ENCODE results near the gene TUBB6. TPM values are rescaled to one million over a fixed set of nuclear protein-coding genes. Genes with fewer than 3 reads are reported as not detected.

TUBB6 gene
- total RNA-seq, 4 donors from 2014 or later = 316 to 921 (median 720) TPM

DNA sequence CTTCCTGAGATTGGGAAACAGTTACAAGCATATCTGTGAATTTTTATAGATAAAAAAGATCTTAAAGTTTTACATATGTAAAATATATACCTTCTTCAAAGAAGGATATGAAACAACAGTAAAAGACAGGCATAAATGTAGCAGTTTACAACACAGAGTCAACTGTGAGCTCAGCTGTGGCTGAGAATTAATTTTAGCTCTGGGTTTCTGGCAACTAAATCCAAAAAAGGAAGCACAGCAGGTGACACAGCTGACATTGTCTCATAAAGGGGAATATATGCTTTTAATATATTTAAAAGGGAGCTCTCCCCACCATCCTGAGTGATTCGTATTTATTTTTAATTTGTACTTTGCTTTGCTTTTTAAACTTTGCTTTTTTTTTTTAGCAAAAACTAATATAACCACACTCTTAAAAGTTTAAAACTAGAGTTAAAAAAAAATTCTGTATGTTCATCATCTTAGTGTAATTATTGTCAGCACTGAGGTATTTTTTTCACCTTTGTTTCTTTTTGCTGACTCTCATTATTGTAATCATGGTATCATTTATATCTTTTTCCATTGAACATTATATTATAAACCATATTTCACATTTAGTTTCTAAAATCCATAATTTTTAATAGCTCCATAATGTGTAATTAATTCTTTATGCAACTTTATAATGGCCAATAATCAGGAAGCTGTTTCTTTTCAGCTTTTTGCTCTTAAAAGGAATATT is 6.7 kb downstream of the TUBB6 start:
- DNase-seq (ENCODE audit: low spot score) (no peak), ATAC-seq (ENCODE audit: low FRiP score) (no peak)
- TF ChIP-seq, protein P1, sequence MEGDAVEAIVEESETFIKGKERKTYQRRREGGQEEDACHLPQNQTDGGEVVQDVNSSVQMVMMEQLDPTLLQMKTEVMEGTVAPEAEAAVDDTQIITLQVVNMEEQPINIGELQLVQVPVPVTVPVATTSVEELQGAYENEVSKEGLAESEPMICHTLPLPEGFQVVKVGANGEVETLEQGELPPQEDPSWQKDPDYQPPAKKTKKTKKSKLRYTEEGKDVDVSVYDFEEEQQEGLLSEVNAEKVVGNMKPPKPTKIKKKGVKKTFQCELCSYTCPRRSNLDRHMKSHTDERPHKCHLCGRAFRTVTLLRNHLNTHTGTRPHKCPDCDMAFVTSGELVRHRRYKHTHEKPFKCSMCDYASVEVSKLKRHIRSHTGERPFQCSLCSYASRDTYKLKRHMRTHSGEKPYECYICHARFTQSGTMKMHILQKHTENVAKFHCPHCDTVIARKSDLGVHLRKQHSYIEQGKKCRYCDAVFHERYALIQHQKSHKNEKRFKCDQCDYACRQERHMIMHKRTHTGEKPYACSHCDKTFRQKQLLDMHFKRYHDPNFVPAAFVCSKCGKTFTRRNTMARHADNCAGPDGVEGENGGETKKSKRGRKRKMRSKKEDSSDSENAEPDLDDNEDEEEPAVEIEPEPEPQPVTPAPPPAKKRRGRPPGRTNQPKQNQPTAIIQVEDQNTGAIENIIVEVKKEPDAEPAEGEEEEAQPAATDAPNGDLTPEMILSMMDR (IDR thresholded peaks at IDR 0.05) = no peak

DNA sequence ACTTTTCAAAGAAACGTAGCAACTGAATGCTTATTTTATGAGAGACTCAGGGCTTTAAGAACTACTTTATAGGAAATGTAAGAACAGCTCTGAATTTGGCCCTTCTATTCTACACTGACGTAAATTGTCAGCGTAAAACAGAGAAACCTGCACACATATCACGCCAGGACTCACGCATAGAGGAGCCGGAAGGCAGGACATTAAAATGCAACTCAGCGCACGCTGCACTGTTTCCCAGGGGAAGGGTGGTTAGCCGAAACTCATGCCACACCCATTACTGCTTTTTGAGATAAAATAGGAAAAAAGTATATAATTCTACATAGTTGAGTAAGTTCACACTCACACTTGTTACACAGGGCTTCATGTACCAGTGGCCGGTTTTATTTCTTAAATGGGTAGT is 7.4 kb downstream of the TUBB6 start:
- no peak for DNase-seq (ENCODE audit: low spot score)
- TF ChIP-seq, protein P1 (IDR thresholded peaks at IDR 0.05) = no peak
- ATAC-seq (ENCODE audit: low FRiP score) = no peak

DNA sequence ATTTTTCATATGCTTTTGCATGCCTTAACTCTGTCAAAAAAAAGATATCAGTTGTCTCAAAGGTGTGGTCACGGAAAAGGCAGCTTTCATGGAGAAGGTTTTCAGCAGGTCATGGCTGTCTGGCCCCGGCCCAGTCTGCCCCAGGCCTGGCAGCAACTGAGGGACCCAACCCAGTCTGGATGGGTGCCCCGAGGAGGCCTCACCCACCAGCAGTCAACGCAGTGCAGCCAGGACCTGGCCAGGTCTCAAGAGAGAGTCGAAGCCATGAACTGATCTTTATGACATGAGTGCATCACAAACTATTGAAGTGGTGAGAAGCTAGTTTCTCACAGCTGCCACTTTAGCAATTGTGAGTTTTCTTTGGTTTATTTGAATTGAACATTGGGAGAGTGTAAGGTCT is 7.9 kb downstream of the TUBB6 start:
- TF ChIP-seq, protein P1 (IDR thresholded peaks at IDR 0.05) = no peak
- peak; percentile 29 for ATAC-seq (ENCODE audit: low FRiP score)
- DNase-seq (ENCODE audit: low spot score) = no peak

DNA sequence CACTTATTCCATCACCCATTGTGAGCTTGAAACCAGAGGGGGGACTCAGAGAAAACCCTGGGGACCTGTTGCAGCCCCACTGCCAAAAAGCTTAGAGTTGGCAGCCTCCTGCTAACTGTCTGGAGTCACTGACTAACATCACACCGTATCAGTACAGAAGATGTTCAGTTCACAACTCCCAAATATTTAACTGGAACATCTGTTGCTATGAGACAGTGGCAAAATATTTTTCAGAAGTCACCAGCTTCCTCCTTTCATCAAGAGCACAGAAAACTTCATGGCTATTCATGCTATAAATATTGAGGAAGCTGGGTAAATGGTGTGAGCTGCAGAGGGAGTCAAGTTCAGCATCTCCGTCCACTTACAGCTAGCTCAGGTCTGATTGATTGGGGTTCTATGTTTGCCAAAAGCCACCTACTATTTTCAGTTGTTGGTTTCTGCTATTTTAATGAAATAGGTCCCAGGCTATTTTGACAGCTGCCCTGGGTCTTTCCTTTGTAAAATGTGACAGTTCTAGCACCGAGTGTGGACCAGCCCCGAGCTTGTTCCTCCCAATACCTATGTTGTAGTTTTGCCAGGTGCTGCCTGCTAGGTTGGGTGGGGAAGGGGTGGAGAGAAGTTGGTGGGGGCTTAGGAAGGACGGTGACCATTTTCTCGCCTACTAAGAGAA is 9.8 kb downstream of the TUBB6 start:
- ATAC-seq (ENCODE audit: low FRiP score) (peak; percentile 55), DNase-seq (ENCODE audit: low spot score) (no peak)
- TF ChIP-seq, protein P1 (IDR thresholded peaks at IDR 0.05) = no peak

DNA sequence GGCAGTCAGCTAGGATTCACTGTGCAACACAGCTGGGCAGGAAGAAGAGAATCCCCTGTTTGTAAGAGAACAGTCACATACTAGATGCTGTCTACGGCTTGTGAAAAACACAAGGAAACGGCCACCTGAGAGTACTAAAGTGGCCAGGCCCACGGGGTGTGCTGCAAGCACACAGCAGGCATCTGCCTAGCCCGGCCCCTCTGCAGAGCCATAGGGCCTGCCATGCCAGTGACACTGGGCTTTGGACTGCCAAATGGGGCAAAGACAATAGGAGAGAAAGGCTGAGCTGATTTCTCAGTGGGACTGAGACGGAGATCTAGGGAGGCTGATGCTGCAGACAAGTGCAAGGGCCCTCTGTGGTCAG is 10.3 kb downstream of the TUBB6 start:
- DNase-seq (ENCODE audit: low spot score) = no peak
- TF ChIP-seq, protein P1 (IDR thresholded peaks at IDR 0.05) = no peak
- no peak for ATAC-seq (ENCODE audit: low FRiP score)

DNA sequence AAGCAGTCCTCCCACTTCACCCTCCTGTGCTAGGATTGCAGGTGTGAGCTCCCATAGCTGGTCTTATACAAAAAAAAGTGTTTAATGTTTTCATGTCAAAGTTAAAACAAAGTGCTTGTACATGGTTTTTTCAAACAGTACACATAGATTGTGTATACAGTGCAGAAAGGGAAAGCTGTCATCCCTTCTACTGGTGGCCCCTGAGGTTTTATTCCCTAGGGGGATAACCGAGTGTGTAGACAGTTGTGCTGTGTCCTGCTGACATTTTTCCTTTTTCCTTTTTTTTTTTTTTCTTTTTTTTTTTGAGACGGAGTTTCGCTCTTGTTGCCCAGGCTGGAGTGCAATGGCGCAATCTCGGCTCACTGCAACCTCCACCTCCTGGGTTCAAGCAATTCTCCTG is 10.8 kb downstream of the TUBB6 start:
- ATAC-seq (ENCODE audit: low FRiP score) = no peak
- TF ChIP-seq, protein P1 (IDR thresholded peaks at IDR 0.05) = no peak
- DNase-seq (ENCODE audit: low spot score) = no peak

DNA sequence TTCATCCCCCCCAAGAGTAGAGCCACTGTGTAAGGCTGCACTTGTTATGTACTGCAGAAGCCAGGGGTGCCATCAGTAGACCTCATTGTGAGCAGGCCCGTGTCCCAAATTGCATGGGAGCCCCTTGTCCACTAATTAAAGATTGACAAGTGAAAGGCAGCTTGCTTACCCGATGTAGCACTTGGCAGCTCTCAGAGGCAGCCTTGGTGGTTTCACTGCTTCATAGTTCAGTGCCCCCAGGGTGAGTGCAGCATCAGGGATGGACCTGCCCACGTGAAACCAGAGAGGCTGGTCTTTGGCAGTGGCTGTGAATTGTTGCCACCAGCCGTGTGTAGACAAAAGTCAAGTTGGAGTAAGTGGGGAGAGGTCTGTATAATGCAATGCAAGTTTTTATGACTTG is 13.3 kb downstream of the TUBB6 start:
- ATAC-seq (ENCODE audit: low FRiP score) = no peak
- DNase-seq (ENCODE audit: low spot score) = no peak
- TF ChIP-seq, protein P1 (IDR thresholded peaks at IDR 0.05) = no peak
